HCT116 (cell line): ENCODE data around the gene BTG1. TPM values are rescaled to one million over a fixed set of nuclear protein-coding genes. Genes with fewer than 3 reads are reported as not detected.

Source experiments
- ATAC-seq: fragments of 200-7000 bp; cut with Tn5 transposase; 2 replicates; pipeline ENCODE4 v1.9.1; 2020; ENCODE audit warnings: mild to moderate bottlenecking, moderate library complexity
- BruUV-seq: library from RNA; stranded (reverse); fragments of 400-500 nt; replicated peaks from 2 replicates; lab custom pipeline; 2021; lab: Mats Ljungman, UMichigan
- CTCF ChIA-PET: fragments of 300-600 bp; sonication (Branson Sonifier 250); formaldehyde crosslinking; loops from one replicate; lab custom pipeline; 2021; ENCODE audit warnings: antibody characterized with exemption; lab: Charles Lee
- POLR2A ChIA-PET: fragments of 300-600, 350-600 bp; sonication (Branson Sonifier 250); formaldehyde crosslinking; loops from one replicate; lab custom pipeline; 2021; ENCODE audit warnings: antibody characterized with exemption; lab: Charles Lee
- RAD21 ChIA-PET, 2 experiments: fragments of 300-600 bp; sonication (Branson Sonifier 250); formaldehyde crosslinking; loops; one replicate each; lab custom pipeline; 2023; ENCODE audit warnings: low total read pairs in 2 of 2; ENCODE audit not compliant: uncharacterized antibody in 2 of 2, unreplicated experiment in 2 of 2, low non-redundant PET in 1 of 2; lab: Charles Lee
- DNase-seq: peaks from one replicate; pipeline ENCODE4 v3.0.0-alpha.2; 2010; ENCODE audit warnings: low read depth, low spot score
- H2AFZ ChIP-seq: fragments of 200-600 bp; shearing (Covaris generic), sonication (generic); 2 replicates; pipeline ENCODE4 v1.6.1; 2017; ENCODE audit warnings: low read depth, mixed run types, mixed read lengths, antibody characterized with exemption, low read length; ENCODE audit not compliant: poor library complexity, severe bottlenecking
- H3K27ac ChIP-seq: 2 replicates; pipeline ENCODE4 v1.5.1; 2012; ENCODE audit warnings: low read depth, low read length
- H3K27me3 ChIP-seq: fragments of 200-600 bp; sonication (generic); 2 replicates; pipeline ENCODE4 v1.6.1; 2016; ENCODE audit warnings: mixed run types, low read length, mixed read lengths; ENCODE audit not compliant: insufficient read depth
- H3K36me3 ChIP-seq, 2 experiments: fragments of 200-500 bp in 1 of 2; fragments of 200-600 bp in 1 of 2; sonication (Bioruptor generic) in 1 of 2; sonication (generic) in 1 of 2; 2 replicates each; pipeline versions ENCODE4 v1.5.1 to v1.6.1; 2014 to 2016; ENCODE audit warnings: low read length in 2 of 2, inconsistent platforms in 1 of 2, mixed read lengths in 1 of 2, mixed run types in 1 of 2; ENCODE audit not compliant: insufficient read depth in 2 of 2, control insufficient read depth in 1 of 2
- H3K4me1 ChIP-seq, 2 experiments: fragments of 200-600 bp in 1 of 2; sonication (generic) in 1 of 2; 2 replicates each; pipeline versions ENCODE4 v1.5.1 to v1.6.1; 2012 to 2017; ENCODE audit warnings: low read length in 2 of 2, inconsistent platforms in 1 of 2, mild to moderate bottlenecking in 1 of 2, mixed read lengths in 1 of 2, mixed run types in 1 of 2, moderate library complexity in 1 of 2; ENCODE audit not compliant: insufficient read depth in 2 of 2, control insufficient read depth in 1 of 2
- H3K4me2 ChIP-seq: fragments of 200-600 bp; sonication (generic); 2 replicates; pipeline ENCODE4 v1.6.1; 2017; ENCODE audit warnings: mixed run types, low read length, mixed read lengths
- H3K4me3 ChIP-seq, 2 experiments: fragments of 200-600 bp in 1 of 2; sonication (generic) in 1 of 2; replicated peaks in 1 of 2; 2 replicates each; pipeline ENCODE4 v1.5.1; 2011 to 2016; ENCODE audit warnings: low read length in 2 of 2, control low read depth in 1 of 2, low read depth in 1 of 2, mild to moderate bottlenecking in 1 of 2, mixed read lengths in 1 of 2, mixed run types in 1 of 2
- H3K79me2 ChIP-seq: fragments of 200-600 bp; sonication (generic); 2 replicates; pipeline ENCODE4 v1.6.1; 2017; ENCODE audit warnings: mild to moderate bottlenecking, mixed run types, low read length, moderate library complexity, mixed read lengths; ENCODE audit not compliant: insufficient read depth
- H3K9ac ChIP-seq: fragments of 200-600 bp; sonication (generic); 2 replicates; pipeline ENCODE4 v1.6.1; 2016; ENCODE audit warnings: low read length, mixed read lengths
- H3K9me2 ChIP-seq: fragments of 200-600 bp; sonication (generic), shearing (Covaris generic); 2 replicates; pipeline ENCODE4 v1.6.1; 2017; ENCODE audit warnings: mixed run types, mild to moderate bottlenecking, moderate library complexity; ENCODE audit not compliant: insufficient read depth
- H3K9me3 ChIP-seq, 2 experiments: fragments of 200-500 bp in 1 of 2; fragments of 200-600 bp in 1 of 2; sonication (Bioruptor generic) in 1 of 2; sonication (generic) in 1 of 2; 2 replicates each; pipeline ENCODE4 v1.6.1; 2014 to 2017; ENCODE audit warnings: low read length in 2 of 2, mixed read lengths in 2 of 2, inconsistent platforms in 1 of 2, low read depth in 1 of 2, mild to moderate bottlenecking in 1 of 2, mixed run types in 1 of 2, moderate library complexity in 1 of 2; ENCODE audit not compliant: control insufficient read depth in 1 of 2, insufficient read depth in 1 of 2
- H4K20me1 ChIP-seq: fragments of 200-600 bp; sonication (generic), shearing (Covaris generic); 2 replicates; pipeline ENCODE4 v1.6.1; 2017; ENCODE audit warnings: mixed run types, mild to moderate bottlenecking, moderate library complexity; ENCODE audit not compliant: insufficient read depth
- ELF1 ChIP-seq: IDR thresholded peaks from 2 replicates; pipeline ENCODE4 v1.6.1; 2012; ENCODE audit warnings: low read depth, borderline replicate concordance
- EZH2phosphoT487 ChIP-seq: fragments of 200-600 bp; IDR thresholded peaks from 2 replicates; pipeline ENCODE4 v1.6.1; 2018; ENCODE audit warnings: antibody characterized with exemption, borderline replicate concordance
- FOSL1 ChIP-seq: IDR thresholded peaks from 2 replicates; pipeline ENCODE4 v1.6.1; 2012; ENCODE audit warnings: low read depth
- JUND ChIP-seq: IDR thresholded peaks from 2 replicates; pipeline ENCODE4 v1.6.1; 2012
- MAX ChIP-seq: IDR thresholded peaks from 2 replicates; pipeline ENCODE4 v1.6.1; 2012
- REST ChIP-seq: IDR thresholded peaks from 2 replicates; pipeline ENCODE4 v1.6.1; 2012; ENCODE audit warnings: low read depth
- SIN3A ChIP-seq: IDR thresholded peaks from 2 replicates; pipeline ENCODE4 v1.6.1; 2012; ENCODE audit warnings: low read depth
- SP1 ChIP-seq: IDR thresholded peaks from 2 replicates; pipeline ENCODE4 v1.6.1; 2012; ENCODE audit warnings: low read depth
- SRF ChIP-seq: IDR thresholded peaks from 2 replicates; pipeline ENCODE4 v1.6.1; 2012; ENCODE audit warnings: low read depth
- TCF7L2 ChIP-seq: IDR thresholded peaks from 2 replicates; pipeline ENCODE4 v1.7.0; 2011; ENCODE audit warnings: borderline replicate concordance, inconsistent platforms; ENCODE audit not compliant: insufficient read depth, insufficient read length; ENCODE audit errors: extremely low read depth
- YY1 ChIP-seq: IDR thresholded peaks from 2 replicates; pipeline ENCODE4 v1.6.1; 2011; ENCODE audit warnings: low read length, low read depth, moderate library complexity, mild to moderate bottlenecking; ENCODE audit not compliant: insufficient replicate concordance; ENCODE audit errors: extremely low read depth
- ZNF274 ChIP-seq: fragments of 200-500 bp; sonication (Bioruptor generic); IDR thresholded peaks from 2 replicates; pipeline ENCODE4 v1.6.1; 2014; ENCODE audit warnings: mild to moderate bottlenecking, low read depth, low read length, inconsistent platforms
- intact Hi-C: fragments of 100-400 bp; cut with micrococcal nuclease; formaldehyde crosslinking; loops from 2 replicates; pipeline ENCODE4 v1.10.0; 2022
- total RNA-seq: library from RNA; stranded (reverse); gene quantifications from one replicate; pipeline ENCODE4 v1.2.1, GENCODE V29; 2021; ENCODE audit not compliant: unreplicated experiment
- TF ChIP-seq, protein P1 (sequence below), 3 experiments: fragments of 200-600 bp in 1 of 3; sonication (generic) in 1 of 3; IDR thresholded peaks in 2 of 3; conservative IDR thresholded peaks in 1 of 3; 2 replicates each; pipeline ENCODE4 v1.5.1; 2012 to 2017; ENCODE audit warnings: low read depth in 2 of 3, low read length in 2 of 3, antibody characterized with exemption in 1 of 3, borderline replicate concordance in 1 of 3, control low read depth in 1 of 3, mild to moderate bottlenecking in 1 of 3, mixed read lengths in 1 of 3, mixed run types in 1 of 3, moderate library complexity in 1 of 3; ENCODE audit not compliant: insufficient read depth in 1 of 3

BTG1 gene
- total RNA-seq, 1 experiment from 2014 or later: 57.3 TPM

- Histone ChIP-seq H3K4me3 (no peak overlapping the region), H3K27me3 (no peaks in the 10 kb centered on the region), H3K27ac (no peak overlapping the region), H2AFZ (no peak overlapping the region), H3K36me3 (no peaks in the 10 kb centered on the region), H3K4me1 (no peaks in the 10 kb centered on the region), H3K79me2 (no peaks in the 10 kb centered on the region), H4K20me1 (no peaks in the 10 kb centered on the region), H3K9me2 (no peaks in the 10 kb centered on the region), H3K4me2 (no peak overlapping the region)
- ChIA-PET RAD21 (no interaction called here), POLR2A (no interaction called here), CTCF (no interaction called here)
- BruUV-seq: no TSS peak
- intact Hi-C loops: no loop called here
- no peak for DNase-seq
- no peak for ATAC-seq
- TF ChIP-seq SIN3A: no peak
- no peak for TF ChIP-seq MAX
- no peak for TF ChIP-seq YY1
- TF ChIP-seq, all 23 proteins: peak for 0
- Histone ChIP-seq H3K9me3 (no peaks in the 10 kb centered on the region), H3K9ac (no peak overlapping the region)
Observed at GRCh38 chr12:92191061-92191460, 45.4 kb upstream of the BTG1 start.

DNA sequence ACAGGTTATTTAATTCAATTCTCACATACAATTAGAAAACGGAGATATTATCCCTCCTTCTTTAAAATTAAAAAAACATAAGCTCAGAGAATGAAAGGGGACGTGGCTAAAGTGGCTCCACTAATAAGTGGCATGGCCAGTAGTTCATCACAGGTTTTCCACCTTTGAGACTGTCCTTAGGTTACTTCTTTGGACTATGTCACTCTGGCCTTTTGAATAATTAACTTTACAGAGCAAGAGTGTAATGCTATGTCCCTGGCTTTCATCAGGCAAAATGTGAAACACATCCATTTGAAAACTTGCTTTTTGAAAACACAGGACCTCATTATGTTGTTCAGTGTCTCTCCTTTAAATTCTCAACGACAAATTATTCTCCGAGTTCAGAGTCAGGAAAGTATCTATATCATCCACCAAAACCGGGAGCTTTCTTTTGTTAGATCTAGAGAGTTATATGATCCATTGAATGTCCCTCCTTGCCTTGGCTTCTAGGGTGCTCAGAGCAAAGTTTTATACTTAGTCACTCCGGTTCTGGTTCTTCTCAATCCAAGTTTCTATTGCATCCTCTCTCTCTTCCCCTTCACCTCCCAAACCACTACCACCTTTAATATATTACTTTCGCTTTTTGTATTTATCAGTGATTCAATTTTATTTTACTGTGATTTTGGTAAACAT, 43.0 kb upstream of the BTG1 start:
- intact Hi-C loops: no loop called here

More for the DNA sequence above, 43.0 kb upstream of the BTG1 start:
- no peaks in the 10 kb centered on the region for H3K9me2 ChIP-seq
- no peaks in the 10 kb centered on the region for H3K27me3 ChIP-seq
- ATAC-seq (no peak), DNase-seq (no peak)
- no peak for TF ChIP-seq SRF
- TF ChIP-seq TCF7L2: no peak
- TF ChIP-seq SIN3A: no peak
- TF ChIP-seq, protein P1, sequence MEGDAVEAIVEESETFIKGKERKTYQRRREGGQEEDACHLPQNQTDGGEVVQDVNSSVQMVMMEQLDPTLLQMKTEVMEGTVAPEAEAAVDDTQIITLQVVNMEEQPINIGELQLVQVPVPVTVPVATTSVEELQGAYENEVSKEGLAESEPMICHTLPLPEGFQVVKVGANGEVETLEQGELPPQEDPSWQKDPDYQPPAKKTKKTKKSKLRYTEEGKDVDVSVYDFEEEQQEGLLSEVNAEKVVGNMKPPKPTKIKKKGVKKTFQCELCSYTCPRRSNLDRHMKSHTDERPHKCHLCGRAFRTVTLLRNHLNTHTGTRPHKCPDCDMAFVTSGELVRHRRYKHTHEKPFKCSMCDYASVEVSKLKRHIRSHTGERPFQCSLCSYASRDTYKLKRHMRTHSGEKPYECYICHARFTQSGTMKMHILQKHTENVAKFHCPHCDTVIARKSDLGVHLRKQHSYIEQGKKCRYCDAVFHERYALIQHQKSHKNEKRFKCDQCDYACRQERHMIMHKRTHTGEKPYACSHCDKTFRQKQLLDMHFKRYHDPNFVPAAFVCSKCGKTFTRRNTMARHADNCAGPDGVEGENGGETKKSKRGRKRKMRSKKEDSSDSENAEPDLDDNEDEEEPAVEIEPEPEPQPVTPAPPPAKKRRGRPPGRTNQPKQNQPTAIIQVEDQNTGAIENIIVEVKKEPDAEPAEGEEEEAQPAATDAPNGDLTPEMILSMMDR (IDR thresholded peaks at IDR 0.05 in 2 of 3, conservative IDR thresholded peaks at IDR 0.05 in 1 of 3; ENCODE audit: borderline replicate concordance in 1 of 3, insufficient read depth in 1 of 3, low read depth in 2 of 3, low read length in 2 of 3): no peak
- no peak for TF ChIP-seq ZNF274
- no peak for TF ChIP-seq EZH2phosphoT487
- TF ChIP-seq REST: no peak
- no peak for TF ChIP-seq ELF1
- TF ChIP-seq SP1: no peak
- no peak for TF ChIP-seq JUND
- TF ChIP-seq FOSL1: no peak
- H3K27ac ChIP-seq: no peak overlapping the region
- no peaks in the 10 kb centered on the region for H3K79me2 ChIP-seq
- H2AFZ ChIP-seq: no peak overlapping the region
- no peaks in the 10 kb centered on the region for H3K36me3 ChIP-seq
- no peak overlapping the region for H3K9ac ChIP-seq
- BruUV-seq: no TSS peak
- no peak overlapping the region for H3K4me2 ChIP-seq
- H3K9me3 ChIP-seq: no peaks in the 10 kb centered on the region
- H4K20me1 ChIP-seq: no peaks in the 10 kb centered on the region
- ChIA-PET CTCF (no interaction called here), POLR2A (no interaction called here), RAD21 (no interaction called here)
- no peaks in the 10 kb centered on the region for H3K4me1 ChIP-seq
- H3K4me3 ChIP-seq: no peak overlapping the region
